ENCODE data around the gene ADAMTS9.

Gene ADAMTS9

GRCh38 chr3:64533617-64534317 is 154.0 kb downstream of the ADAMTS9 start:
- peak; percentile 80 for DNase-seq (ENCODE audit: low read depth)

GRCh38 chr3:64530434-64531049 is 157.3 kb downstream of the ADAMTS9 start:
- peak; percentile 62 for DNase-seq (ENCODE audit: low read depth)

GRCh38 chr3:64523324-64523723 is 164.5 kb downstream of the ADAMTS9 start:
- no peak for DNase-seq (ENCODE audit: low read depth)

- no peak for DNase-seq (ENCODE audit: low read depth)
Observed at GRCh38 chr3:64520334-64520733, 167.5 kb downstream of the ADAMTS9 start.

GRCh38 chr3:64518950-64519349 is 168.8 kb downstream of the ADAMTS9 start:
- no peak for DNase-seq (ENCODE audit: low read depth)

GRCh38 chr3:64518496-64518895 is 169.3 kb downstream of the ADAMTS9 start:
- DNase-seq (ENCODE audit: low read depth) = no peak

GRCh38 chr3:64514889-64515288 is 172.9 kb downstream of the ADAMTS9 start:
- DNase-seq (ENCODE audit: low read depth) = no peak

GRCh38 chr3:64509206-64509605 is 178.6 kb downstream of the ADAMTS9 start:
- DNase-seq (ENCODE audit: low read depth) = no peak

GRCh38 chr3:64508140-64508539 is 179.7 kb downstream of the ADAMTS9 start:
- DNase-seq (ENCODE audit: low read depth) = no peak

GRCh38 chr3:64506255-64506654 is 181.5 kb downstream of the ADAMTS9 start:
- no peak for DNase-seq (ENCODE audit: low read depth)

- DNase-seq (ENCODE audit: low read depth) = no peak
Observed at GRCh38 chr3:64505419-64505818, 182.4 kb downstream of the ADAMTS9 start.

- DNase-seq (ENCODE audit: low read depth) = no peak
Observed at GRCh38 chr3:64502284-64502683, 185.5 kb downstream of the ADAMTS9 start.

GRCh38 chr3:64501298-64501906 is 186.4 kb downstream of the ADAMTS9 start:
- DNase-seq (ENCODE audit: low read depth) = no peak

- no peak for DNase-seq (ENCODE audit: low read depth)
Observed at GRCh38 chr3:64496786-64497490, 190.9 kb downstream of the ADAMTS9 start.

GRCh38 chr3:64495781-64496334 is 191.9 kb downstream of the ADAMTS9 start:
- no peak for DNase-seq (ENCODE audit: low read depth)

- DNase-seq (ENCODE audit: low read depth) = no peak
Observed at GRCh38 chr3:64495121-64495780, 192.5 kb downstream of the ADAMTS9 start.

GRCh38 chr3:64494526-64494925 is 193.3 kb downstream of the ADAMTS9 start:
- no peak for DNase-seq (ENCODE audit: low read depth)

GRCh38 chr3:64493149-64493548 is 194.7 kb downstream of the ADAMTS9 start:
- DNase-seq (ENCODE audit: low read depth) = no peak

GRCh38 chr3:64491843-64492242 is 196.0 kb downstream of the ADAMTS9 start:
- no peak for DNase-seq (ENCODE audit: low read depth)

GRCh38 chr3:64490180-64490724 is 197.5 kb downstream of the ADAMTS9 start:
- no peak for DNase-seq (ENCODE audit: low read depth)

- no peak for DNase-seq (ENCODE audit: low read depth)
Observed at GRCh38 chr3:64489361-64490044, 198.3 kb downstream of the ADAMTS9 start.
